ENCODE results near the gene HS3ST3B1. TPM values are rescaled to one million over a fixed set of nuclear protein-coding genes. Genes with fewer than 3 reads are reported as not detected.

The HS3ST3B1 gene
- total RNA-seq, 1 experiment from 2014 or later = 0.24 TPM

DNA sequence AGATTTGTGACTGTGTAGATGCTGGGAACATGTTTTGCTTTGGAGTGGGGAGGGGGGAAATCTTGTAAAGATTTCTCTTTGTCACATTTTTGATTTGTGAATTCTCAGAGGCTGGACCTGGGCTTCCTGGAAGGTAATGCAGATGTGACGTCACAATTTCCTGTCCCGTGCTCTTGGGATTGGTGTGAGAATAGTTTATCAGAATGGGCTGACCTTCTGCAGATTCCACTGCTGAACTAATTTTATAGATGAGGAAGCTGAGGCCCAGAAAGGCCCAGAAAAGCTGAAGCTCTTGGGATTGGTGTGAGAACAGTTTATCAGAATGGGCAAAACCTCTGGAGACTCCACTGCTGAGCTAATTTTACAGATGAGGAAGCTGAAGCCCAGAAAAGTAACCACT, 34.0 kb downstream of the HS3ST3B1 start:
- no peak for DNase-seq (ENCODE audit: low read depth)
- in situ Hi-C loops (cut with HindIII; ENCODE audit: low pct_unique_long_range_greater_than_20kb, low sequenced_read_pairs) = no loop called here

DNA sequence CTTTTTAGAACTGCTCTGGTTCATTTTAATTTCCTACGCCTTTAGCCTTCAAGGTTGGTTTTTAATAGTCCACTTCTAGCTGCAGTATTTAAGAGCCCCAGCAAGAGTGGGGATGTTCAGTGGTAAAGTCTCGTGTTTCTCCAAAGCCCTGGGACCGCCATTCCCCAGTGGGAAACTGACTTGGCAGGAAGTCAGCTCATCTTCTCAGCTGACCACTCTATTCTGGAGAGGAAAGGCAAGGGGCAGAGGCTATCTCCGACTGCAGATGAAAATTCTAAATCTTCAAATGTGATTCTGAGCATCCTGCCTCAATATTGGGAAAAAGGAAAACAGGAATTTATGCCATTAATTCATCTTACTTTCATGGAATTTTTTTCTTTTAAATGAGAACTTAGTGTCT, 35.5 kb downstream of the HS3ST3B1 start:
- in situ Hi-C loops (cut with HindIII; ENCODE audit: low pct_unique_long_range_greater_than_20kb, low sequenced_read_pairs) = no loop called here
- no peak for DNase-seq (ENCODE audit: low read depth)

GRCh38 chr17:14337596-14338079, 36.8 kb downstream of the HS3ST3B1 start:
- DNase-seq (ENCODE audit: low read depth) = no peak
- in situ Hi-C loops (cut with HindIII; ENCODE audit: low pct_unique_long_range_greater_than_20kb, low sequenced_read_pairs) = no loop called here

DNA sequence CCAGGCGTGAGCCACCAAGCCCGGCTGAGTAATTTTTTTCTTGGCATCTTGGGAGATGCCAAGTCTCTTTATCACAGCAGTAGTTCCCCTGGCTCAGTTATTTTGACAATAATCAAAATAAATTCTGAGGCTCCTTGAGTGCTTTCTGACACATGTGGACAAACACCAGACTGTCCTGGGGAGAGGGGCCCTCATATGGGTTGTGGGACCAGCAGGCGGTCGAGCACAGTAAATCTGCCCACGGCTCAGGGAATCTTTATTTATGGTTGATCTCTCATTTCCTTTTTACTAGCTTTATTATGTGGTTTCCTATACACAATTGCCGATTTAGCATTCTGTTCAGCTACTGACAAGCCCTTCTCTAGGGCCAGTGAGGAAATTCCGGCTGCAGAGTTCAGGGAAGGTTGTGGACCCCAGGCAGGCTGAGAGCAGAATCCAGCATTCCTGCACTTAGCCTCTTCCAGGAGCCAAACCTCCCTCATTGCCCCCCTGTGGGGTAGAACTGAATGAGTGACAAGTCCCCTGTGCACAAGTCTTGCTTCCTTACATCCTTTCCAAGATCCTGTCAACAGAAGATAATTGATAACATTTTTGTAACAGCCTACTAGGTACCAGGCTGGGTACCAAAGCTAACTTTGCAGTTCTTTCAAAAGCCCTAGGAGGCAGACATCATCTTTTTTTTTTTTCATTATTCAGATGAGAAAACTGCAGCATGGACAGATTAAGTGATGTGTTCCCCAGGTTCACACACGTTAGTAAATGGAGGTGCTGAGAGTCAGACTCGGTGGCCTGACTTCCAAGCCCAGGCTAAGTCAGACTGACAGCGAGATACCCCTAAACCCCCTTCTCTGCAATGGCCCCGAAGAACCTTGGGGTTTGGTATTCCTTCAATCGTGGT, 40.2 kb downstream of the HS3ST3B1 start:
- DNase-seq (ENCODE audit: low read depth) = no peak
- in situ Hi-C loops (cut with HindIII; ENCODE audit: low pct_unique_long_range_greater_than_20kb, low sequenced_read_pairs) = no loop called here

DNA sequence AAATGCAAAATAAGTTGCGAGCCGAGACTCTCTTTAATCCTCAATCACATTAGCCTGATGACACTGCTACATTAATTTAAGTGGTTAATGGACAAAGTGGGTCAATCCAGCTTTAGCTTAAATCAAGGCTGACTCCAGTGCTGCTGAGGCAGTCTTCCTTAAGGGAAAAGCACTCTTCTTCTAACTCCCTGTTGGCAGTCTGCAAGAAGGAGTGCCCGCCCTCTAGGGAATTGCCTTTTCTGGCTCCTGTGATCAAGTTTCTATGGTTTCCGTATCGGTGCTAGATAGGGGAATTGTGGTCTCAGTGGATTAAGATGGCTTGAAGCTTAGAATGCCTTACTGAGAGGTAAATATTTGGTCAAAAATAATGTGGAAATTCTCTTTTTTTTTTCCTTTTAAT, 41.0 kb downstream of the HS3ST3B1 start:
- in situ Hi-C loops (cut with HindIII; ENCODE audit: low pct_unique_long_range_greater_than_20kb, low sequenced_read_pairs) = no loop called here
- no peak for DNase-seq (ENCODE audit: low read depth)

- no peak for DNase-seq (ENCODE audit: low read depth)
- in situ Hi-C loops (cut with HindIII; ENCODE audit: low pct_unique_long_range_greater_than_20kb, low sequenced_read_pairs) = no loop called here
Observed at GRCh38 chr17:14346801-14347200, 45.9 kb downstream of the HS3ST3B1 start.

- in situ Hi-C loops (cut with HindIII; ENCODE audit: low pct_unique_long_range_greater_than_20kb, low sequenced_read_pairs) = no loop called here
Observed at GRCh38 chr17:14351493-14351892, 50.6 kb downstream of the HS3ST3B1 start.

GRCh38 chr17:14352136-14352535, 51.3 kb downstream of the HS3ST3B1 start:
- no peak for DNase-seq (ENCODE audit: low read depth)
- in situ Hi-C loops (cut with HindIII; ENCODE audit: low pct_unique_long_range_greater_than_20kb, low sequenced_read_pairs) = no loop called here

More at GRCh38 chr17:14351493-14351892, 50.6 kb downstream of the HS3ST3B1 start:
- DNase-seq (ENCODE audit: low read depth) = no peak

GRCh38 chr17:14353861-14354474, 53.1 kb downstream of the HS3ST3B1 start:
- in situ Hi-C loops (cut with HindIII; ENCODE audit: low pct_unique_long_range_greater_than_20kb, low sequenced_read_pairs) = no loop called here
- DNase-seq (ENCODE audit: low read depth) = no peak

DNA sequence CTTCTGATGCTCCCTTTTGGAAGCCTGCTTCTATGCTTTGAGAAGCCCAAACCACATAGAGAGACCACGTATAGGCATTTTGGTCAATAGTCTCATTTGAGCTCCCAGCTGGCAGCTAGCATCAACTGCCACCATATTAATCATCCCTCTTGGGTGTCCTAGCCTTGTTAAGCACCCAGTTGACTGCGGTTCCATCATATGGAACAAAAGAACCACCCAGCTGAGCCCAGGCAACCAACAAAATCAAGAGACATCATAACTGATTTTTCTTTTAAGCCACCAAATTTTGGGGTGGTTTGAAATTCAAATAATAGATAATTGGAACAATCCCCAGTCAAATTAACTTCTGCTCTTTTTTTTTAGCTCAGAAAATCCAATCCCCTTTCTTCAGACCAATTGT, 53.9 kb downstream of the HS3ST3B1 start:
- DNase-seq (ENCODE audit: low read depth) = no peak
- in situ Hi-C loops (cut with HindIII; ENCODE audit: low pct_unique_long_range_greater_than_20kb, low sequenced_read_pairs) = no loop called here

- in situ Hi-C loops (cut with HindIII; ENCODE audit: low pct_unique_long_range_greater_than_20kb, low sequenced_read_pairs) = no loop called here
- DNase-seq (ENCODE audit: low read depth) = no peak
Observed at GRCh38 chr17:14355556-14355955, 54.7 kb downstream of the HS3ST3B1 start.

GRCh38 chr17:14359163-14360020, 58.5 kb downstream of the HS3ST3B1 start:
- in situ Hi-C loops (cut with HindIII; ENCODE audit: low pct_unique_long_range_greater_than_20kb, low sequenced_read_pairs) = no loop called here
- DNase-seq (ENCODE audit: low read depth) = no peak

DNA sequence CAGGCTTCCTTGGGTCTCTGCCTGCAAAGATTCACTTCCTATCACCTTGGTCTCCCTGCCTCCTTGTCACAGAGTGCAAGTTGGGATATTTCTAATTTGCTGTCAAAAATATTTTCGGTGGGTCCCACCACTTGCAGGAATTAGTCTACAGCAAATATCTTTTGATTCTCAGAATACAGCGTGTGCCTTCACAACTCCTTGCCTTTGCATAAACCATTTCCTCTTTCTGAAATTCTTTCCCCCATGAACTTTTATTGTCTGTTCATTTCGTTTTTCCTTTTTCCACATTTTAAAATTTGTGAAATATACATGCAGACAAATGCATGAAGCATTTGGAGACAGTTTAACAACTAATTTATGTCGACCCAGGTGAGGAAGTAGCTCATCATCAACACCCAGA, 60.0 kb downstream of the HS3ST3B1 start:
- DNase-seq (ENCODE audit: low read depth) = no peak
- in situ Hi-C loops (cut with HindIII; ENCODE audit: low pct_unique_long_range_greater_than_20kb, low sequenced_read_pairs) = no loop called here

DNA sequence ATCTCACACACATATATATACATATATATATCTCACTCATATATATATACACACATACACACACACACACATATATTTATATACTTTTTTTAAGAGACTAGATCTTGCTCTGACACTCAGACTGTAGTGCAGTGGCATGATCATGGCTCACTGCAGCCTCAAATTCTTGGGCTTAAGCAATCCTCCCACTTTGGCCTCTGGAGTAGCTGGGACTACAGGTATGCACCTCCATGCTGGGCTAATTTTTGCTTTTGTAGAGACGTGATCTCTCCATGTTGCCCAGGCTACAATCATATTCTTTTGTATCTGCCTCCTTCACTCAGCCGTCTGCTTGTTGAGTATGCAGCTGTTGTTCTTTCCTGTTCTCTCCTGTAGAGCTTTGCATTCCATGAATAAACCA, 60.6 kb downstream of the HS3ST3B1 start:
- DNase-seq (ENCODE audit: low read depth) = no peak
- in situ Hi-C loops (cut with HindIII; ENCODE audit: low pct_unique_long_range_greater_than_20kb, low sequenced_read_pairs) = no loop called here

GRCh38 chr17:14361945-14362508, 61.1 kb downstream of the HS3ST3B1 start:
- in situ Hi-C loops (cut with HindIII; ENCODE audit: low pct_unique_long_range_greater_than_20kb, low sequenced_read_pairs) = no loop called here
- DNase-seq (ENCODE audit: low read depth) = no peak

- in situ Hi-C loops (cut with HindIII; ENCODE audit: low pct_unique_long_range_greater_than_20kb, low sequenced_read_pairs) = no loop called here
- no peak for DNase-seq (ENCODE audit: low read depth)
Observed at GRCh38 chr17:14366199-14366598, 65.3 kb downstream of the HS3ST3B1 start.

- in situ Hi-C loops (cut with HindIII; ENCODE audit: low pct_unique_long_range_greater_than_20kb, low sequenced_read_pairs) = no loop called here
- no peak for DNase-seq (ENCODE audit: low read depth)
Observed at GRCh38 chr17:14372461-14372860, 71.6 kb downstream of the HS3ST3B1 start.

- in situ Hi-C loops (cut with HindIII; ENCODE audit: low pct_unique_long_range_greater_than_20kb, low sequenced_read_pairs) = no loop called here
- DNase-seq (ENCODE audit: low read depth) = no peak
Observed at GRCh38 chr17:14372905-14373613, 72.2 kb downstream of the HS3ST3B1 start.

All from Caki2 (cell line).